Measurements from ENCODE around the gene SLC26A4.

SLC26A4 gene

DNA sequence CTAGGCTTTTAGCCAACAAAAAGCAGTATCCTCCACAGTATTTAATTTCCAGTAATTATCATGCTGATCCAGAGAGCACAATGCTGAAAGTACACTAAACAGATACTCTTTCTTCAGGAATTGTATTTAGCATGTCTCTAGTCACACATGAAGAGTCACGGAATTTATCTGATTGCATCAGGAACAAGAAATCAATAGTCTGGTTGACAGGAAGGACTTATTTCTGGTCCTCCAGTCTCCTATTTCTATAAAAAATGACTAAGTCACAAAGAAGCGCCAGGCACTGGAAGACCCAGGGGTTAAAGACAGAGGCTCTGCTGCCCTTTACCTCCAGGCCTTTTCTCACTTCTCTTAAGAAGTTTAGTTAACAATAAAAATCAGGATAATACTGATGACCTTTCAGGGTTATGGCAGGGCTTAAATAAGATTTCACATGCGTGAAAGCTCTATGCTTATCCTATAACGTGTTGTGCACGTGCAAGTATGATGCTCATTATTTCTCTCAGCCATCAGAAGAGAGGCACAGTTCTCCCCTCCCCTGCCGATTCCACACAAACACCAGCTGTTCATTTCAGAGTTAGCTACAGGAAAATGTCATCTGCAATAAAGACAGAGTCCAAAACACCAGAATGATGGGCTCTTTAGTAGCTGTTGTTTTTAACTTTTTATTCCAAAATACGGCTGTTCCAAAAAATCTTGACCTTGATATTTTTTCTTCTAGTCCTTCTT is 36.9 kb downstream of the SLC26A4 start:
- peak; percentile 35 for DNase-seq

GRCh38 chr7:107700570-107700969 is 39.9 kb downstream of the SLC26A4 start:
- DNase-seq, result no peak

DNA sequence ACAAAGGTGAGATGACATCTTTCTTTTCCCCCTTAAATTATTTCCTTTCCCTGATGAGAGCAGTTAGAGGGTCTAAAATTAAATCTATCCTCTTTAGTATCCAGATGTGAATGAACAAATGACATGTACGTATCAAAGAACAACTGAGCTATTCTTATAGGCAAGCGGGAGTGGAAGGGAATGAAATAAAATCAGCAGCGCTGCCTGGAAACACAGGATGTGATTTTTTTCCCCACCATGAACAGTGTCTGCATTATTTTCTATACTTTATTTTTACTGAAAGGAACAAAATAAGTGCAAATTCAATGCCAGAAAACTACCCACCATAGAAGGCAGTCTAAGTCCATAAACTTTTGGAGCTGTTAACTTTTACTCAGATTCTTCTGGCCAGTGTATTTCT is 40.6 kb downstream of the SLC26A4 start:
- no peak for DNase-seq

DNA sequence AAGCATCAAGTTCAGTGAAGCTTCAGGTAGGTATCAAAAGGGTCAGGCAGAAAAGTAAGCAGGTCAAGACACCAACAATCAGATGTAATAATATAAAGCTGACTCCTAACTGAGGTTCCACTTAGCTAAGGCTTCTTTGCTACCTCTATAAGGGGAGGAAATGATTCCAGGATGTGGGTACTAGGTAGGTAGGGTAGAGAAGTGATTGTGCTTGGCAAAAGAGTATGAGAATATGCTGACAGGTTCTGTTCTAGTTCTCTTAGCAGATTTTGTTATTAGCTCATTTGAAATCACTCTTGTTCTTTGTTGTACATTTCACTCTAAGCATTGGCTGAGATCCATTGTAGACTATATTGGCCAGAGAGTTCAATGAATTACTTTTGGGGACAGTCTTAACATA is 42.6 kb downstream of the SLC26A4 start:
- no peak for DNase-seq

DNA sequence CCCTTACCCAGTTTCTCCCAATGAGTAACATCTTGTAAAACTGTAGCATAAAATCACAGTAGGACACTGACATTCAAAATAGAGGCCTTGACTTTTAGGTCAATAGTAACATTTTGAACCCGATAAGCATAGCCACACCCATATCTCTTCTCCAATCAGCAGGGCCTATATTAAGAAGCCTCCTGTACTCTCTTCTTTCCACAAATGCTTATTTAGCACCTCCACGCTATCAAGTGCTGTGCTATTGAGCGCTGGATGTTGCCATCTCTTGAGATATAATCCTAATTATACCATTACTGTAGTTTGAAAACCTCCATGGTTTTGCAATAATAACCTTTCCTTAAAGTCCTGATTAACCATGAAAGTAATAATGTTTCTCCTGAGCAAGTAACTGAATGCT is 43.2 kb downstream of the SLC26A4 start:
- no peak for DNase-seq

DNA sequence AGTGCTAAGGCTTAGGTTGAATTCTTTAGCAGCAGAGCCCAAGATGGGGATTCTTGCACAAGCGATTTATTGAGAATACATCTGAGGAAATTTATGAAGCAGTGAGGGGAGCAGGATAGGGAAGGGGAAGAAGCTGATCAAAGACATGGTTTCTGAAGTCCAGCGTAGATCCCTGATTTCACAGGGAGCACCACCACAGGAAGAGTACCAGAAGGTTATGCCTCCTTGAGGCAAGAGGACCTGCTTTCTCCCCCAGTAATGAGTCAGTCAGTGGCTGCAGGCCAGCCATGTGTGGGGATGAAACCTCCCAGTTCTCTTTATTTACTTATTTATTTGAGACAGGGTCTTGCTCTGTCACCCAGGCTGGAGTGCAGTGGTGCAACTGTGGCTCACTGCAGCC is 48.3 kb downstream of the SLC26A4 start:
- DNase-seq, result no peak

- no peak for DNase-seq
Observed at GRCh38 chr7:107711301-107711700, 50.7 kb downstream of the SLC26A4 start.

DNA sequence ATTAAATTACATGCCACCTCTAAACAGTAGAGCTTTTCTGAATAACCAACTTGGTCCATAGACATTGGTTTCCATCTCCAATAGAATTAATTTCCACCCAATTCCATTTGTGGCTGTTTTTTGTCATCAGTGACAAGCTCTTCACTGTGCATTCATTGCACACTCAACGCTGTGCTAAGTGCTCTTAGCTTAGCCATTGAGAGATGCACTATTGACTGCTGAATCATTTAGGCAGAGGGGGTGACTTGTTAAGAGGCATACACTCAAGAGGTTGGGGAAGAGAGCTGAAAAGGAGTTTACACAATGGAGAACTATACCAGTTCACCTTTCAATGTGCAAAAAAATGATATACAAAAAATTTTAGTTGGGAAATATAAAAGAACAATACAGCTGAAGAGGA is 51.4 kb downstream of the SLC26A4 start:
- DNase-seq, result no peak

GRCh38 chr7:107712896-107713295 is 52.3 kb downstream of the SLC26A4 start:
- no peak for DNase-seq

GRCh38 chr7:107715531-107715930 is 54.9 kb downstream of the SLC26A4 start:
- DNase-seq, result no peak

DNA sequence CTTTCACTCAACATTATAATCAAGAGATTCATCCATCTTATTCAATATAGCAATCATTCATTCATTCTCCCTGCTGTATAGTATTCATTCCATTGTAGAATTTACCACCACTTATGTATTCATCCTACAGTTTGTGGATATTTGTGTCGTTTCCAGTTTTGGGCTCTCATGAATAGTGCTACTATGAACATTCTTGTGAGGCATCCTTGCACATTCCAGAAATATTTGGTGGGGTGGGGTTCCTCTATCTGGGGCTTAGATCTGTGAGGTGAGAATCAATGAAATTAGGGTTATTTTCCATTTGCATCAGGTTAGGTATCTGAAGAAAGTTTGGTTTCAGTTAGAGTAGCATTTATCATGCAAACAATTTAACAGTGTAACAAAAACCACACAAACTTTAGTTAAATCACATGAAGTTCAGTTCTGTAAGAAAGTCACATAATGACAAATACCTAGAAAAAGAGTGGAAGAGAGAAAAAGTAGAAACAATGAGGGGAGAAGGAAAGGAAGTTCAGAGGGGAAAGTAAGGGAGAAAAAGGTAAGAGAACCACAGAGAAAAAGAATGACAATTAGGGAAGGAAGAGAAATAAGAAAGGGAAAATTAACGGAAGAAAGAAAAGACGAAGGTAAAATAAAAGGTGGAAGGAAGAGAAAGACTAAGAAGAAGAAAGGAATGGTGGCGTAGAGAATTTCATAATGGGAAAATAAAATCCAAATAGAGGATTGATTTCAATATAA is 58.0 kb downstream of the SLC26A4 start:
- DNase-seq, result no peak

DNA sequence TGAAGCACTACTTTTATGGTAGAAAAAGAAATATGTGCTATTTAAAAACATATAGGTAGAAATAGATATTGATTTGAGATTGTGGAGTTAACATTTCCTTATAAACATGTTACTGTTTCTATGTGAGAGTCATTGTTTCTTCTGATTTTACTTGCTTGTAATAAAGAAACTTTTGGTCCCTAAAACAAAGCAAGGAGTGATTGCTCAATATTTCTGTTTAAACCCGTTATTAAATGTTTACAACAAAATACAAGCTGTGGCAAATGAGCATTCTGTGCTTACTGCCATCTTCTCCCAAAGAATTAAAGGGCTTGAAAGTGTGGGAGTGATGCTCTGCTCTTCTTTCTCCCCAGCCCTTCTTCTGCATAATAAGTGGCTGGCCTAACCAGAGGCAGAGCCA is 60.7 kb downstream of the SLC26A4 start:
- DNase-seq, result no peak

- DNase-seq, result no peak
Observed at GRCh38 chr7:107723255-107723654, 62.6 kb downstream of the SLC26A4 start.

DNA sequence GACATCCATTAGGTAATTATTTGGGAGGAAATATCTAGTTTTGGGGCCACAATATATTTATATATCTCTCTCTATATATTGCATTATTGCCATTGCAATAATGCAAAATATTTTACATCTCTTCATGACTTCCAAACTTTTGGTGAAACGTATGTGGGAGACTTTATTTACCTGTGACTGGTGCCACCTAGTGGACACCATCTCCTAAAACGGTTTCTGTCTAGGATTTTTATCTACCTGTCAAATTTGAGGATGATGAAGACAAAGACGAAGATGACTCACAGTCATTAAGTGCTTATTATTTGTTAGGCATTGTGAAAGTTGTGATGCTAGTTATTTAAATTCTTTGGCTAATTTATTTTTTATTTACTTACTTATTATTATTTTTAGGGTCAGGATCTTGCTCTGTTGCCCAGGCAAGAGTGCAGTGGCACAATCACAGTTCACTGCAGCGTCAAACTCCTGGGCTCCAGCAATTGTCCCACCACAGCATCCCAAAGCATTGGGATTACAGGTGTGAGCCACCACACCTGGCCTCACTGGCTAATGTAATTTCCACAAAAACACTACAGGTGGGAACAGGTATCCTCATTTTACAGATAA is 64.6 kb downstream of the SLC26A4 start:
- DNase-seq, result peak; percentile 15

DNA sequence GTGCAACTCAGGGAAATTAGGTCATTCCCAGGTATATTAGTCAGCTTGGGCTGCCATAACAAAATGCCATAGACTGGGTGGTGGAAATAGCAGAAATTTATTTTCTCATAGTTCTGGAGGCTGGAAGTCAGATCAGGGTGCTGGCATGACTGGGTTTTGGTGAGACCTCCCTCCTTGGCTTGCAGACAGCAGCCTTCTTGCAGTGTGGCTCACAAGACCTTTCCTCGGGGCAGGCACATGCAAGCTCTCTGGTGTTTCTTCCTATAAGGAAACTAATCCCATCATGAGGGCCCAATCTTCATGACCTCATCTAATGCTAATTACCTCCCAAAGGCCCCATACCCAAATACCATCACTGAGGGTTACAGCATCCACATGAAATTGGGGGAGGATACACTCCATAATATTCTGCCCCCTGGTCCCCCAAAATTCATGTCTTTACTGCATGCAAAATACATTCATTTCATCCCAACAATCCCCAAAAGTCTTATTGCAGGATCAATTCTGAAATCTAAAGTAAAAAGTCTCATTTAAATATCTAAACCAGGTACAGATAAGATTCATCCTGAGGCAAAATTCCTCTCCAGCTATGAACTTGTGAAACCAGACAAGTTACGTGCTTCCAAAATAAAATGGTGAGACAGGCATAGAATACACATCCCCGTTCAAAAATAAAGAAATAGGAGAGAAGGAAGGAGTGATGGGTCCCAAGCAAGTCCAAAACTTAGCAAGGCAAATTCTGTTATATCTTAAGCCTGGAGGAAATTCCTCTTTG is 65.9 kb downstream of the SLC26A4 start:
- no peak for DNase-seq

GRCh38 chr7:107728276-107728675 is 67.6 kb downstream of the SLC26A4 start:
- DNase-seq, result no peak

DNA sequence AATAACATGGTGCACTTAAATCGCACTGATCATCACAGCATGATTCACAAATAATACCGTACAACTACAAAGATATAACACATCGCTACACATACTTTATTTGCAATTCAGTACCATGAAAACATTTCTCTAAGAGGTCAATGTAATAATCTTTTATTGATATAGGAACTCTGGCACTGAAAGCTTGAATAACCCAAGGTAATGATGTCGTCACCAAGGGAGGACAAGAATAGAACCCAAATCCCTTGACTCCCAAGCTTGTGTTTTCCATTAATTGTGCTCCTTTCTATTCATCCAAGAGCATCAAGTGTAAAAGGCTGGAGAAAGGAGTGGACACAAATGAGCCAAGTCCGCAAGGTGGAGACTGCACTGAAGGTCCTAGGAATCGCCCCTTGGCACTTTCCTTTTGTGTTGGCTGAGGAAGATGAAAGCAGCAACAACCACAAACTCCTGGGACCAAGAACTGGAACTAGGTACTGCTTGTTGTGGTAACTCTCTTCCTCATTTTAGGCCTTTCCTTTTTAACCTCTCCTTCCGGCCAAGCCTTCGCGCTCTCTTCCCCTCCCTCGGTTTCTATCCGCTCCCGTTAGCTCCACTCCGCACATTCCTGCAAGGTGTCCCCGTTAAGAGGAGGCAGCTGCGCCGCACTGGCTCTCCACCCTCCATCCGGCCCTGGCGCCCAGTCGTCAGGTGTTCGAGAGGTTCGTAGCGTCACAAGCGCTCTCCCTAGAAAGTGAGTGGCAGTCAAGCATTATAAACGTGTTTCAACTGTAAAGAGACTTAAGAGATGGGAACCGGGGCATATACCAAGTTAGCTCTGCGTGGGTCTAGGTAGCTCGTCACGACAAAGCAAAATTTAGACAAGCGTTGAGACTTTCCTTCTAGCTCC is 82.3 kb downstream of the SLC26A4 start:
- no peak for DNase-seq

DNA sequence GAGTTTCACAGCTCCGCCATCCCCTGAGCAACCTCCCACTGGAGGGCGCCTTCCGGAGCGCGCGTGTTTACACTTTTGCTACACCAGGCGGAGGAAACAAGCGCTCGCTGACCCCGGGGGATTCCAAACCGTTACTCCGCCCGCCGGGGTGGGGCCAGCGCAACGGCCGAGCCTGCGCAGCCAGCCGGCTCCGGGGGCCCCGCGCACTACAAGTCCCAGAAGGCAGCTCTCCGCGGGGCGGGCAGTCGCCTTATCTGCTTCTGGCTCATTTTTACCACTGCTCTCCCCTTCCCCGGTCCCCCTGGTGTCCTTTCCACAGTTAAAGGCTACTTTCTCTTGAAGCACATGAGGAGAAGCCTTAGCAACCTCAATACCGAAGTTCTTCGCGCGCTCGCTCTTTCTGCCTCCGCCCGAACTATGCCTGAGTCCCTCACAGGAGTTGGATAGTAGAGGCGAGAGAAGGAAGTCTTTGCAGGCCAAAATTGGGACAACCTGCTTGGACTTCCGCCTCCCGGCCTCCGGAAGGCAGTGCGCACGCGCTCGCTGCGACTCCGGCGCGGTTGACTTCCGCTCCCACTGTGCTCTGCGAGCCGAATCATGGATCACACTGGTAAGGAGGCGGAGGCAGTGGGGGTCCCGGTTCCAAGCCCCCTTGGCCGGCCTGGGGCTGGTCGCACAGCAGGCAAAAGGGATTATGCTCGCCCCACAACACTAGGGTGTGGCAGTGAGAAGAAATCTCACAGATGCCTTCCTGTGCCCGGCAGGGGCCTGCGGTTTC is 83.1 kb downstream of the SLC26A4 start, which contains the start of gene CBLL1:
Gene CBLL1 (plus strand): TSS at position 576 of the 778 bp plus-strand sequence. CDS start 22 bp downstream, at position 598.
- peak; percentile 99 for DNase-seq

DNA sequence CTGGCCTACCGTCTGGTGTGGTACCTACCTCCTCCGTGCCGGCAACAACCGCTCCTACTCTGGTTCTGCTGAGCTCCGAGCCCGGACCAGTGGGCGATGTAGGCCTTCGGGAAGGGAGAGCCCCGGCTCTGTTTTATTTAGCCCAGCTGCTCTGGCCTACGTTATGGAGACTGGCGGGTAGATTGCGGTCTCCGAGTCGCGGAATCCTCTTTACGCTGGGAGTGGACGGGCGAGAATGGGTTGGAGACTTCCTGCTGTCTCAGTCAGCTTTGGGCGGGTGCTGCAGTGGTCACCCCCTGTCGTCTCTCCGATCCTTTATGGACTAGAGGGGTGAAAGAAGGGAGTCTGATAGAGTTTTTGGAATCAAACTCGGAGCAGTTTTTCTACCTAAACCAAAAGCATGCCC is 83.7 kb downstream of the SLC26A4 start:
- DNase-seq, result no peak

DNA sequence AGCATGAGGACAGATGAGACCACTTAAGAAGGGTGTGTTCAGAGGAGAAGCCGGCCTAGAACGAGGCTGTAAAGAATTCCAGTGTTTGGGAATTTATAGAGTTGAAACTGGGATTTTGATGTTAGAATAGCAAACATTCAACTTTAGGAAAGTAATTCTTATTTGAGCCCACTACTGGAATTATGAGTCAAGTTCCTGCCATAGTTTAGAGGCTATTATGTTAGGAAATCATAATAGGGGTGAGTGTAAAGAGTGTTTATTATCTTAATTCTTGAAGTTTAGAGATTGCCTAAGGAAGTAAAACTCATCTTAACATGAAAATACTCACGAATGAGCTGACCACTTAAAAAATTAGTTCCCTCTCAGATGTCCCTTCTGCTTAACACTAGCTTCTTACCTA is 85.4 kb downstream of the SLC26A4 start:
- no peak for DNase-seq

DNA sequence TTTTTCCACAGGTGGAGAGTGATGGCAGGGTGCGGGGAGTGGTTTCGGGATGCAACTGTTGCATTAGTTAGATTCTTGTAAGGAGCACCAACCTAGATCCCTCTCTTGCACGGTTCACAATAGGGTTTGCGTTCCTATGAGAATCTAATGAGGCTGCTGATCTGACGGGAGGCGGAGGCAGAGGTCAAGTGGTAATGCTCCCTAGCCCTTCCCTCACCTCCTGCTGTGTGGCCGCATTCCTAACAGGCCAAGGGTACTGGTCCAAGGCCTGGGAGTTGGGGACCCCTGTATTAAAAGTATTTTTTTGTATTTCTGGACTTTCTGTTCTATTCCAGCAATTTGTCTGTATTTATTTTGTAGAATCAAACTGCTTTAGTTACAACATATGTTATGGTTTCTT is 90.5 kb downstream of the SLC26A4 start:
- no peak for DNase-seq

Measured in retina (tissue), 1 donor.